Type B pancreatic cell (in vitro differentiated cells): Measurements from ENCODE around the gene THOP1. TPM values are rescaled to one million over a fixed set of nuclear protein-coding genes. Genes with fewer than 3 reads are reported as not detected.

Source experiments
- DNase-seq: peaks from one replicate; pipeline ENCODE4 v3.0.0; 2021; ENCODE audit warnings: mixed read lengths; ENCODE audit not compliant: unreplicated experiment; ENCODE audit errors: extremely low spot score
- H3K27ac Mint-ChIP-seq: 2 replicates; pipeline ENCODE4 v1.8.0; 2021; ENCODE audit warnings: mild to moderate bottlenecking, mixed read lengths
- H3K27me3 Mint-ChIP-seq: 2 replicates; pipeline ENCODE4 v1.8.0; 2021; ENCODE audit warnings: mixed read lengths
- H3K36me3 Mint-ChIP-seq: 2 replicates; pipeline ENCODE4 v1.8.0; 2021; ENCODE audit warnings: mixed read lengths
- H3K4me1 Mint-ChIP-seq: one replicate; pipeline ENCODE4 v1.8.0; 2021; ENCODE audit warnings: mixed read lengths; ENCODE audit not compliant: unreplicated experiment
- H3K4me3 Mint-ChIP-seq: 2 replicates; pipeline ENCODE4 v1.8.0; 2021; ENCODE audit warnings: mild to moderate bottlenecking, mixed read lengths
- H3K9me3 Mint-ChIP-seq: 2 replicates; pipeline ENCODE4 v1.8.0; 2021; ENCODE audit warnings: mixed read lengths
- total RNA-seq: library from RNA; stranded (reverse); gene quantifications from 2 replicates; pipeline ENCODE4 v1.2.1, GENCODE V29; 2021; ENCODE audit warnings: low replicate concordance
- TF ChIP-seq, protein P1 (sequence below): fragments of 200-600 bp; sonication (generic); conservative IDR thresholded peaks from 2 replicates; pipeline ENCODE4 v1.5.0; 2021; ENCODE audit warnings: antibody characterized with exemption, mild to moderate bottlenecking

THOP1 gene
- total RNA-seq, 1 donor from 2014 or later, result 109 TPM

DNA sequence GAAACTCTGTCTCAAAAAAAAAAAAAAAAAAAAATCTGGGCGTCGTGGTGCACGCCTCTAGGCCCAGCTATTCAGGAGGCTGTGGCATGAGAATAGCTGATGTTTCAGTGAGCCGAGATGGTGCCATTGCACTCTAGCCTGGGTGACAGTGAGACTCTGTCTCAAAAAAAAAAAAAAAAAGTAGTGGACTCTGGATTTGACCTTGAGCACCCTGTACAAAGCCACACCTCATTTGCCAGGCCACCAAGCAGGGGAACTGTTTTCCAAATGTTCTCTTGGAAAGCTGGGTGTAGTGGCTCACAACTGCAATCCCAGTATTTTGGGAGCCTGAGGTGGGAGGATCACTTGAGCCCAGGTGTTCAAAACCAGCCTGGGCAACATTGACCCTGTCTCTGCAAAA, 52.1 kb downstream of the THOP1 start:
- Mint-ChIP-seq H3K9me3 (peaks cover 29% of the 10 kb centered on the region), H3K36me3 (peaks cover 48% of the 10 kb centered on the region), H3K4me3 (no peak overlapping the region), H3K27me3 (no peaks in the 10 kb centered on the region), H3K4me1 (peaks cover 4% of the 10 kb centered on the region), H3K27ac (no peak overlapping the region)
- TF ChIP-seq, protein P1, sequence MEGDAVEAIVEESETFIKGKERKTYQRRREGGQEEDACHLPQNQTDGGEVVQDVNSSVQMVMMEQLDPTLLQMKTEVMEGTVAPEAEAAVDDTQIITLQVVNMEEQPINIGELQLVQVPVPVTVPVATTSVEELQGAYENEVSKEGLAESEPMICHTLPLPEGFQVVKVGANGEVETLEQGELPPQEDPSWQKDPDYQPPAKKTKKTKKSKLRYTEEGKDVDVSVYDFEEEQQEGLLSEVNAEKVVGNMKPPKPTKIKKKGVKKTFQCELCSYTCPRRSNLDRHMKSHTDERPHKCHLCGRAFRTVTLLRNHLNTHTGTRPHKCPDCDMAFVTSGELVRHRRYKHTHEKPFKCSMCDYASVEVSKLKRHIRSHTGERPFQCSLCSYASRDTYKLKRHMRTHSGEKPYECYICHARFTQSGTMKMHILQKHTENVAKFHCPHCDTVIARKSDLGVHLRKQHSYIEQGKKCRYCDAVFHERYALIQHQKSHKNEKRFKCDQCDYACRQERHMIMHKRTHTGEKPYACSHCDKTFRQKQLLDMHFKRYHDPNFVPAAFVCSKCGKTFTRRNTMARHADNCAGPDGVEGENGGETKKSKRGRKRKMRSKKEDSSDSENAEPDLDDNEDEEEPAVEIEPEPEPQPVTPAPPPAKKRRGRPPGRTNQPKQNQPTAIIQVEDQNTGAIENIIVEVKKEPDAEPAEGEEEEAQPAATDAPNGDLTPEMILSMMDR, result no peak
- DNase-seq, result no peak

DNA sequence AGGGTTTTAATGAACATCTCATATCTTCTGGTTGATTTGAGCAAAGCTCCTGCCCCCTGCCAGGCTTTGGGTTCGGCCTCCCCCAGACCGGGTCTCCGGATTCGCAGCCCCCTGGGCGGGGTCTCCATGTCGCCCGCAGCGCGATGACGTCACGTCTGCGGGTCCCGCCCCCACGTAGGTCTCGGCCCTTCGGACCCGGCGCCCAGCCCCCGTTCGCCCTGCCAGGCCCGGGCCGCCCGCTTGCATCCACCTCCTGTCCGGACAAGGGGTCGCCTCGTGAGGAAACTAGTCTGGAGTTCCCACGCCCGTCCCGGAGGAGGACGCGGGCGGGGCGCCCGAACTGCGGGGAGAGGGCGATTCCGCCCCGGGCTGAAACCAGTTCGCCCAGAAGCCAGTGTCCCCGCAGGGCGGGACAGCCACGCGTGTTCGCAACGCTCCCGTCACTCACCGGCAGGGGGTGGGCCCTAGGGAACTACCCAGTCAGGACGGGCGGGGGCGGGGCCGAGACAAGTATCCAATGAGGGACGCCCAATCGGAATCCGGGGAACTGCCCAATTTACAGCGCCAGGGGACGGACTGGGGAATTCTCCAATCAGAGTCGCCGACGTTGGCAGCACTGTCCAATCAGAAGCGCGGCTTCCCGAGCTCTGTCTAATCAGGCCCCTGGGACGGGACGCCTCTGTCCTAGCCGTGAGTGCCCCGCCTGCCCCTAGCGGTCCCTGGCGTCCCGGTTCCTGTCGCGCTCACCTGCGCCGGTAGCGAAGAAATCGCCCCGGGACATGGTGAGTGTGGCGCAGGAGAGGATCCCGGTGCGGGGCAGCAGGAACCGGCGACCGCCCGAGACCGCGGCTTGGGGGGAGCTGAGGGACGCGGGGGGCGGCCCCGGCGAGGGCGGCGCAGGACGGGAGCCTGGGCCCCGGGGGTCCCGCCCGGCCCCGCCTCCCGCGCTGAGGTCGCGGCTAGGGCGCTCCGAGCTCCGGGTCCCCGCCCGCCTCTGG, 55.8 kb downstream of the THOP1 start, which contains the start of gene ZNF555:
TSS of gene ZNF555 (plus strand) at position 682 of the 998 bp plus-strand sequence. CDS start at position 780, 98 bp downstream.
- Mint-ChIP-seq H3K27ac (peak within 1 kb of the TSS; percentile 86), H3K36me3 (peaks cover 27% of the 10 kb centered on the region), H3K4me1 (peaks cover 6% of the 10 kb centered on the region), H3K4me3 (peak within 1 kb of the TSS; percentile 94), H3K27me3 (no peaks in the 10 kb centered on the region), H3K9me3 (peaks cover 12% of the 10 kb centered on the region)
- TF ChIP-seq, protein P1, result peak; percentile 68
- DNase-seq, result peak; percentile 95

DNA sequence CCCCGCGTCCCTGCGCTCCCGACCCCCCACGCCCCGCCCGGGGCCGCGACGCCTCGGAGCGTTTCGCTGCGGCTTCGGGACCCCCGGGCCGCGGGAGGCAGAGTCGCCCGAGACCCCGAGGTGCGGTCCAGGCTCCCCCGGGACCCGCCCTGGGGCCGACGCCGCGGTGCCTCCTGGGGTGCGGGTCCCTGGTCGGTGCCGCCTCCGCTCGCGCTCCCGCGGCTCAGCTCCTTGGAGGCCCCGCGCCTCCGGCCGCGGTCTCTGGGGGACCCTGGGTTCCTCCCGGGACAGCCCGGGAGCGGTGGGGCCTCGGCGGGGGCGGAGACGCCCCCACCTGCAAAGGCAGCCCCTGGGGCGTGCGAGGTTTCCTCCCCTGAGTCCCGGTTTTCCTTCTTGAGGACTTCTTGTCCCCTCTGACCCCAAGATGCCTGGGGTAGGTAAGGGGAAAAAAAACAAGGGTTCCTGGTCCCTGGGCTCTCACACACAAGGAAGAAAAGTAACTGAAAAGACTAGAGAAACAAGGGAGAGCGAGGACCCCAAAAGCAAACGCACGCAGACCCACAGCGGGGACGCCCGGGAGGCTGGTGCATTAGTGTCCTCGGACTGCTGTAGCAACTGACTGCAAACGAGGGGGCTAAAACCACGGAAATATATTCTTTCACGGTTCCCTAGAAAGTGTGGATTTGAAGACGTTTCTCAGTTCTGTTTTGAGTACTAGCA, 56.7 kb downstream of the THOP1 start:
- TF ChIP-seq, protein P1, result no peak
- Mint-ChIP-seq H3K36me3 (peaks cover 22% of the 10 kb centered on the region), H3K27ac (peak overlapping the region; percentile 14), H3K27me3 (no peaks in the 10 kb centered on the region), H3K4me3 (peak overlapping the region; percentile 86), H3K4me1 (peaks cover 6% of the 10 kb centered on the region), H3K9me3 (peaks cover 4% of the 10 kb centered on the region)
- DNase-seq, result no peak

DNA sequence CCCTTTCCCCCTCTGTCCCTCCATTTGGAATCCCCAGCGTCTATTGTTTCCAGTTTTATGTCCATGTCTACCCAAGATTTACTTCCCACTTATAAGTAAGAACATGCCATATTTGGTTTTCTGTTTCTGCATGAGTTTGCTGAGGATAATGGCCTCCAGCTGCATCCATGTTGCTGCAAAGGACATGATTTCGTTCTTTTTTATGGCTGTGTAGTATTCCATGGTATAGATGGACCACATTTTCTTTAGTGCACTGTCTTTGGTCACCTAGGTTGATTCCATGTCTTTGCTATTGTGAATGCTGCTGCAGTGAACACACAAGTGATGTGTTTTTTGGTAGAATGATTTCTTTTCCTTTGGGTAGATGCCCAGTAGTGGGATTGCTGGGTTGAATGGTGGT, 59.8 kb downstream of the THOP1 start:
- TF ChIP-seq, protein P1, result no peak
- no peak for DNase-seq
- H3K27me3 Mint-ChIP-seq, result no peaks in the 10 kb centered on the region
- no peak overlapping the region for H3K27ac Mint-ChIP-seq
- H3K9me3 Mint-ChIP-seq, result peaks cover 7% of the 10 kb centered on the region
- peak overlapping the region; percentile 52 for H3K4me3 Mint-ChIP-seq
- peaks cover 6% of the 10 kb centered on the region for H3K4me1 Mint-ChIP-seq
- H3K36me3 Mint-ChIP-seq, result peaks cover 25% of the 10 kb centered on the region

DNA sequence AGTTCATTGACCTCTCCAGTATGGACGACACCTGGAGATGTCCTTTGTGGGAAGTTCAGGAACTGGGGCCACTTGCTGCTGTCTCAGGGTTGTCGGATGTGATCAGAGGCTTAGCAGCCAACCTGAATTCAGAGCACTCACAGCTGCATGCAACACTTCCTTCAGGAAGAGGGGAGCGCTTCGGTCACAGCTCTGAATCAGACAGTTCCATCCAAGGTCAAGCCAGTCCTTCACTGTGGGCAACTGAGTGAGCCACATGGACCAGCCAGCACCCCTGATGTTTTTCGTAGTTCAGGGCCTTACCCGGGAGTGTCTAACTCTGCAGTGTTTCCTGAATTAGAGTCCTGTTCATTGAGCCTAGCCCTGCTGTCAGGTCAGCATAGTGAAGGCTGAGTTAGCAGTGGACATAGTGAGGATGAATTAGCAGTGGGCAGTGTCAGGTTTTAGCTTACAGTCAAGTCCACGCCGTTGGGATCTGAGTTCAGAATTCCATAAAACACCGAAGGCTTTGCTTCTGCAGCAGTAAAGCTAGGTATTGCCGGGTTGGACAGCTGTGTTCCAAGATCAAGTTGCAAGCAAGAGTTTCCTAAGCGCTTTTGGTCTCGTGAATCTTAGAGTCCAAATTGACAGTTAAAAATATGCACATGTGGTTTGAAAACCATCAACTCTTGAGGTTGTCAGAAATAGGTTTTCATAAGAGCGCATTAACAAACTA, 61.0 kb downstream of the THOP1 start:
- no peak overlapping the region for H3K27ac Mint-ChIP-seq
- DNase-seq, result no peak
- peaks cover 16% of the 10 kb centered on the region for H3K9me3 Mint-ChIP-seq
- peaks cover 36% of the 10 kb centered on the region for H3K36me3 Mint-ChIP-seq
- TF ChIP-seq, protein P1, result no peak
- H3K4me1 Mint-ChIP-seq, result peaks cover 6% of the 10 kb centered on the region
- no peaks in the 10 kb centered on the region for H3K27me3 Mint-ChIP-seq
- no peak overlapping the region for H3K4me3 Mint-ChIP-seq
